ENCODE results near the gene STK39.

The STK39 gene

GRCh38 chr2:168241746-168242145, 5.6 kb downstream of the STK39 start:
- peak overlapping the region; percentile 15 for H3K27ac ChIP-seq
- TF ChIP-seq ZFX (IDR thresholded peaks at IDR 0.05) (no peak), CTCF (conservative IDR thresholded peaks at IDR 0.05) (no peak)

- TF ChIP-seq ZFX (IDR thresholded peaks at IDR 0.05), result no peak
- TF ChIP-seq CTCF (conservative IDR thresholded peaks at IDR 0.05), result no peak
- H3K27ac ChIP-seq, result peak overlapping the region; percentile 15
Measured at GRCh38 chr2:168241208-168241607, 6.2 kb downstream of the STK39 start.

- TF ChIP-seq CTCF (conservative IDR thresholded peaks at IDR 0.05) (no peak), ZFX (IDR thresholded peaks at IDR 0.05) (no peak)
- H3K27ac ChIP-seq, result no peak overlapping the region
Measured at GRCh38 chr2:168239281-168239680, 8.1 kb downstream of the STK39 start.

GRCh38 chr2:168237741-168238140, 9.7 kb downstream of the STK39 start:
- H3K27ac ChIP-seq, result no peak overlapping the region
- TF ChIP-seq CTCF (conservative IDR thresholded peaks at IDR 0.05) (no peak), ZFX (IDR thresholded peaks at IDR 0.05) (no peak)

- TF ChIP-seq CTCF (conservative IDR thresholded peaks at IDR 0.05), result no peak
- no peak for TF ChIP-seq ZFX (IDR thresholded peaks at IDR 0.05)
- H3K27ac ChIP-seq, result no peak overlapping the region
Measured at GRCh38 chr2:168234407-168235085, 12.8 kb downstream of the STK39 start.

- no peak overlapping the region for H3K27ac ChIP-seq
- TF ChIP-seq CTCF (conservative IDR thresholded peaks at IDR 0.05), result no peak
- TF ChIP-seq ZFX (IDR thresholded peaks at IDR 0.05), result no peak
Measured at GRCh38 chr2:168233726-168234406, 13.5 kb downstream of the STK39 start.

- no peak overlapping the region for H3K27ac ChIP-seq
- no peak for TF ChIP-seq CTCF (conservative IDR thresholded peaks at IDR 0.05)
- no peak for TF ChIP-seq ZFX (IDR thresholded peaks at IDR 0.05)
Measured at GRCh38 chr2:168233166-168233565, 14.2 kb downstream of the STK39 start.

Data from C4-2B (cell line).